GM12892 (cell line): Measurements from ENCODE around the gene NOXO1.

Source experiments
- POLR2A ChIP-seq: IDR thresholded peaks from 2 replicates; pipeline ENCODE4 v1.6.1; 2011; ENCODE audit warnings: low read depth, low read length, control low read depth
- POLR2AphosphoS5 ChIP-seq: IDR thresholded peaks from 2 replicates; pipeline ENCODE4 v1.6.1; 2011; ENCODE audit warnings: low read depth, low read length, control low read depth
- TAF1 ChIP-seq: IDR thresholded peaks from 2 replicates; pipeline ENCODE4 v1.6.1; 2011; ENCODE audit warnings: low read depth, mild to moderate bottlenecking, control low read depth, low read length, borderline replicate concordance

DNA sequence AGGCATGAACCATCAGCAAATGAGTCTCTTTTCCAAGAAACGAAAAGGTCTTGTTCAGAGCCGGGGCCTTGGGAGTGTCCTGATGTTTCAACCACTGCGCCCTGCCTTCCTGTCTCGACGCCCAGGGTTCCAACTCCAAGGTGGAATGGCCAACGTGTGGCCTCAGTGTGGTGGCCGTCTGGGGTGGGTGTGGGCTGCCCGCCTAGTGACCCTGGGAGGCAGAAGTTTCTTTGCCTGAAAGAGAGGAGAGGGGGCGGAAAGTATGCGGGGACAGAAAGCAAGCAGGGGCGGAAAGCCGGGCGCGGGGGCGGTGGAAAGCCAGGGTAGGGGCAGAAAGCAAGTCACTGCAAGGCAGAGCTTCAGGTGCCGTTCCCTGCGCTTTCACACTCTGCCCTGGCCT, 42.4 kb downstream of the NOXO1 start:
- TF ChIP-seq POLR2A (no peak), POLR2AphosphoS5 (no peak), TAF1 (no peak)
